ENCODE results near the gene RAD51AP1.

- TF ChIP-seq, protein P1, sequence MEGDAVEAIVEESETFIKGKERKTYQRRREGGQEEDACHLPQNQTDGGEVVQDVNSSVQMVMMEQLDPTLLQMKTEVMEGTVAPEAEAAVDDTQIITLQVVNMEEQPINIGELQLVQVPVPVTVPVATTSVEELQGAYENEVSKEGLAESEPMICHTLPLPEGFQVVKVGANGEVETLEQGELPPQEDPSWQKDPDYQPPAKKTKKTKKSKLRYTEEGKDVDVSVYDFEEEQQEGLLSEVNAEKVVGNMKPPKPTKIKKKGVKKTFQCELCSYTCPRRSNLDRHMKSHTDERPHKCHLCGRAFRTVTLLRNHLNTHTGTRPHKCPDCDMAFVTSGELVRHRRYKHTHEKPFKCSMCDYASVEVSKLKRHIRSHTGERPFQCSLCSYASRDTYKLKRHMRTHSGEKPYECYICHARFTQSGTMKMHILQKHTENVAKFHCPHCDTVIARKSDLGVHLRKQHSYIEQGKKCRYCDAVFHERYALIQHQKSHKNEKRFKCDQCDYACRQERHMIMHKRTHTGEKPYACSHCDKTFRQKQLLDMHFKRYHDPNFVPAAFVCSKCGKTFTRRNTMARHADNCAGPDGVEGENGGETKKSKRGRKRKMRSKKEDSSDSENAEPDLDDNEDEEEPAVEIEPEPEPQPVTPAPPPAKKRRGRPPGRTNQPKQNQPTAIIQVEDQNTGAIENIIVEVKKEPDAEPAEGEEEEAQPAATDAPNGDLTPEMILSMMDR (IDR thresholded peaks at IDR 0.05 in 4 of 5, conservative IDR thresholded peaks at IDR 0.05 in 1 of 5) = peak; percentile 75 to 95 (median 91)
- TF ChIP-seq POLR2A (IDR thresholded peaks at IDR 0.05) = no peak
Measured at GRCh38 chr12:4604684-4605193, 66.0 kb downstream of the RAD51AP1 start.

All from gastrocnemius medialis (tissue), 4 donors.